ENCODE measurements around the gene UBE2L3. TPM values are rescaled to one million over a fixed set of nuclear protein-coding genes. Genes with fewer than 3 reads are reported as not detected.
A peak's percentile ranks its signal among the peaks of the same experiment; 100 is the strongest.

The UBE2L3 gene
- total and polyA plus RNA-seq, 10 of the 15 experiments (the other 5 are each of a cell fraction or from before 2014, with no cell fraction given): 55.7 to 168 (median 113) TPM

DNA sequence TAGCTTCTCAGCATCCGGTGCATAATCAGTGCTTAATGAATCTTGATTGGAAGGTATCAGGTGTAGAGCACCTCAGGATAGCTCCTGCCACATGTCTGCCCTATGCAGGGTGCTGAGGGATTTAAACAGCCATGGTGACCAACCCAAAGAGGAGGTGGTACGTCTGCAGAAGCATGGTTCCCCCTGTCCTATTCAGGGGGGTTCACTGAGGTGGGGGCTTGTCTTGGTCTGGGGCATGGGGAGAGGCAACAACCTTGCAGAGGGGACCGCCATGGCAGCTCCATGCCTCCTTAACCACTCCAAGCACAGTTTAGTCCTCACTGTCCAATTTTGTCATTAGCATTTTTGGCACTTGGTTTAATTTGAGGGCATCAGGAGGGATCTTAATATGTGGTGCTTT, 24.9 kb downstream of the UBE2L3 start (continued):
- no peak for TF ChIP-seq ZBTB33 (IDR thresholded peaks at IDR 0.05)
- no peak for TF ChIP-seq KLF5 (IDR thresholded peaks at IDR 0.05; ENCODE audit: partially characterized antibody)
- no peak for TF ChIP-seq SIN3A (IDR thresholded peaks at IDR 0.05; ENCODE audit: low read depth, low read length)
- no peak for TF ChIP-seq ZBED1 (IDR thresholded peaks at IDR 0.05; ENCODE audit: borderline replicate concordance)
- no peak for TF ChIP-seq ASH2L (IDR thresholded peaks at IDR 0.05; ENCODE audit: borderline replicate concordance, low read depth)
- TF ChIP-seq ATF7 (IDR thresholded peaks at IDR 0.05; ENCODE audit: low read depth): no peak

- POLR2A ChIA-PET: no interaction called here
- no peaks in the 10 kb centered on the region for H3K9me3 ChIP-seq (replicated peaks; ENCODE audit: control insufficient read depth, insufficient read depth, low read length)
Measured at GRCh38 chr22:21593406-21594232, 26.1 kb downstream of the UBE2L3 start.

More at GRCh38 chr22:21593406-21594232, 26.1 kb downstream of the UBE2L3 start:
- H3K36me3 ChIP-seq (ENCODE audit: control insufficient read depth in 2 of 2, insufficient read depth in 2 of 2, low read length in 1 of 2): peaks cover 31 to 32% of the 10 kb centered on the region in 2 experiments
- no TSS peak for BruUV-seq (replicated peaks)
- 76% methylated on average over 11 of the region's 11 CpGs for WGBS (ENCODE audit: insufficient coverage, insufficient replicate concordance, low lambda C conversion rate, missing lambda C conversion rate)
- no peak for ATAC-seq
- H3K27me3 ChIP-seq (replicated peaks in 1 of 2; ENCODE audit: control insufficient read depth in 2 of 2, insufficient read depth in 2 of 2, low read length in 1 of 2): no peaks in the 10 kb centered on the region
- no peak for FAIRE-seq
- no peak for TF ChIP-seq SREBF1 (IDR thresholded peaks at IDR 0.05; ENCODE audit: low read length)
- TF ChIP-seq, protein P1, sequence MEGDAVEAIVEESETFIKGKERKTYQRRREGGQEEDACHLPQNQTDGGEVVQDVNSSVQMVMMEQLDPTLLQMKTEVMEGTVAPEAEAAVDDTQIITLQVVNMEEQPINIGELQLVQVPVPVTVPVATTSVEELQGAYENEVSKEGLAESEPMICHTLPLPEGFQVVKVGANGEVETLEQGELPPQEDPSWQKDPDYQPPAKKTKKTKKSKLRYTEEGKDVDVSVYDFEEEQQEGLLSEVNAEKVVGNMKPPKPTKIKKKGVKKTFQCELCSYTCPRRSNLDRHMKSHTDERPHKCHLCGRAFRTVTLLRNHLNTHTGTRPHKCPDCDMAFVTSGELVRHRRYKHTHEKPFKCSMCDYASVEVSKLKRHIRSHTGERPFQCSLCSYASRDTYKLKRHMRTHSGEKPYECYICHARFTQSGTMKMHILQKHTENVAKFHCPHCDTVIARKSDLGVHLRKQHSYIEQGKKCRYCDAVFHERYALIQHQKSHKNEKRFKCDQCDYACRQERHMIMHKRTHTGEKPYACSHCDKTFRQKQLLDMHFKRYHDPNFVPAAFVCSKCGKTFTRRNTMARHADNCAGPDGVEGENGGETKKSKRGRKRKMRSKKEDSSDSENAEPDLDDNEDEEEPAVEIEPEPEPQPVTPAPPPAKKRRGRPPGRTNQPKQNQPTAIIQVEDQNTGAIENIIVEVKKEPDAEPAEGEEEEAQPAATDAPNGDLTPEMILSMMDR (IDR thresholded peaks at IDR 0.05 in 2 of 3, conservative IDR thresholded peaks at IDR 0.05 in 1 of 3; ENCODE audit: control insufficient read depth in 2 of 3, extremely low read depth in 1 of 3, insufficient read depth in 1 of 3, low read depth in 3 of 3, low read length in 3 of 3): 0 out of 6 replicates have a peak, but pooled peaks of 1 of the 3 experiments have one; percentile 7
- CTCF ChIA-PET: interaction anchor here (0.7 kb wide), 1 partner anchor 36 kb away, joined by 3 read pairs; no protein-coding TSS in a partner anchor
- no peak overlapping the region for H3K4me2 ChIP-seq (ENCODE audit: control insufficient read depth, insufficient read depth)
- SMC1A ChIA-PET (ENCODE audit: uncharacterized antibody, unreplicated experiment): interaction anchor here (0.9 to 1.1 kb wide), 2 partner anchors 35 to 58 kb away, joined by 3 read pairs; no protein-coding TSS in a partner anchor
- intact Hi-C loops (cut with micrococcal nuclease; ENCODE audit: unreplicated experiment): no loop called here
- H2AFZ ChIP-seq (ENCODE audit: control insufficient read depth, low read depth, low read length): no peak overlapping the region
- H3K27ac ChIP-seq (ENCODE audit: control insufficient read depth, insufficient read depth): no peak overlapping the region
- H3K79me2 ChIP-seq (ENCODE audit: control insufficient read depth, insufficient read depth, low read length): peaks cover 60% of the 10 kb centered on the region
- no peak overlapping the region for H3K9ac ChIP-seq (ENCODE audit: control insufficient read depth, insufficient read depth, low read length)
- peaks cover 15% of the 10 kb centered on the region for H4K20me1 ChIP-seq (ENCODE audit: control insufficient read depth, insufficient read depth)
- DNase-seq (ENCODE audit: low read depth, low spot score): no peak
- H3K4me3 ChIP-seq: no peak overlapping the region
- RAD21 ChIA-PET (ENCODE audit: unreplicated experiment): interaction anchor here (1.8 kb wide), 1 partner anchor 14 kb away, joined by 4 read pairs; no protein-coding TSS in a partner anchor
- peaks cover 11% of the 10 kb centered on the region for H3K4me1 ChIP-seq (ENCODE audit: control insufficient read depth, insufficient read depth, low read length)
- in situ Hi-C loops (cut with MboI): no loop called here
